ENCODE measurements around the gene SNTG2. TPM values are rescaled to one million over a fixed set of nuclear protein-coding genes. Genes with fewer than 3 reads are reported as not detected.

Gene SNTG2
- total and polyA plus RNA-seq, 11 donors = 0.19 to 3.2 (median 0.93) TPM

DNA sequence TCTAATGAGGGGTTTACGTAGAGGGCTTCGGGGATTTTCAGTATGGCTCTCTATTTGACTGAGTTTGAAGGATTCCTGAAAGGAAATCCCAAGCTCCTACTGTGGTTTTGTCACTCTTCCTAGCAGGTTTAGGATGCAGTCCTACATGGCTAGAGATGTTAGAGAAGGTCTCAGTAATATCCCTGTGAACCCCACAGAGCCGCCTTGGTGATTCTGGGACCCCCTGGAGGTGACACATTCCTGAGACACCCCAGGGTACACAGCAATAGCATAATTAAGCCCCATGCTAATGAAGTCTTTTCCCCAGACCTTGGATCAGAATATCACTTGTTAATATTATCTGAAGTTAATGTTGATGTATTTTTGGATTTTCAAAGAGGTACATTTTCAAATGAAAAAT, 103.8 kb downstream of the SNTG2 start:
- Histone ChIP-seq H3K36me3 (no peaks in the 10 kb centered on the region), H3K27me3 (peaks cover 0 to 7% (median 0%) of the 10 kb centered on the region in 9 donors), H3K4me3 (no peak overlapping the region), H3K4me1 (no peaks in the 10 kb centered on the region), H3K9me3 (peaks cover 0 to 2% (median 0%) of the 10 kb centered on the region in 12 donors), H3K27ac (no peak overlapping the region)
- ATAC-seq (no peak), DNase-seq (no peak)
- 79 to 89% (median 83%) methylated on average over 3 of the region's 3 CpGs for WGBS, 4 donors
- TF ChIP-seq, protein P1, sequence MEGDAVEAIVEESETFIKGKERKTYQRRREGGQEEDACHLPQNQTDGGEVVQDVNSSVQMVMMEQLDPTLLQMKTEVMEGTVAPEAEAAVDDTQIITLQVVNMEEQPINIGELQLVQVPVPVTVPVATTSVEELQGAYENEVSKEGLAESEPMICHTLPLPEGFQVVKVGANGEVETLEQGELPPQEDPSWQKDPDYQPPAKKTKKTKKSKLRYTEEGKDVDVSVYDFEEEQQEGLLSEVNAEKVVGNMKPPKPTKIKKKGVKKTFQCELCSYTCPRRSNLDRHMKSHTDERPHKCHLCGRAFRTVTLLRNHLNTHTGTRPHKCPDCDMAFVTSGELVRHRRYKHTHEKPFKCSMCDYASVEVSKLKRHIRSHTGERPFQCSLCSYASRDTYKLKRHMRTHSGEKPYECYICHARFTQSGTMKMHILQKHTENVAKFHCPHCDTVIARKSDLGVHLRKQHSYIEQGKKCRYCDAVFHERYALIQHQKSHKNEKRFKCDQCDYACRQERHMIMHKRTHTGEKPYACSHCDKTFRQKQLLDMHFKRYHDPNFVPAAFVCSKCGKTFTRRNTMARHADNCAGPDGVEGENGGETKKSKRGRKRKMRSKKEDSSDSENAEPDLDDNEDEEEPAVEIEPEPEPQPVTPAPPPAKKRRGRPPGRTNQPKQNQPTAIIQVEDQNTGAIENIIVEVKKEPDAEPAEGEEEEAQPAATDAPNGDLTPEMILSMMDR (IDR thresholded peaks at IDR 0.05) = no peak
- no peak for TF ChIP-seq POLR2A (IDR thresholded peaks at IDR 0.05)
- intact Hi-C loops (cut with DNase I) = no loop called here

DNA sequence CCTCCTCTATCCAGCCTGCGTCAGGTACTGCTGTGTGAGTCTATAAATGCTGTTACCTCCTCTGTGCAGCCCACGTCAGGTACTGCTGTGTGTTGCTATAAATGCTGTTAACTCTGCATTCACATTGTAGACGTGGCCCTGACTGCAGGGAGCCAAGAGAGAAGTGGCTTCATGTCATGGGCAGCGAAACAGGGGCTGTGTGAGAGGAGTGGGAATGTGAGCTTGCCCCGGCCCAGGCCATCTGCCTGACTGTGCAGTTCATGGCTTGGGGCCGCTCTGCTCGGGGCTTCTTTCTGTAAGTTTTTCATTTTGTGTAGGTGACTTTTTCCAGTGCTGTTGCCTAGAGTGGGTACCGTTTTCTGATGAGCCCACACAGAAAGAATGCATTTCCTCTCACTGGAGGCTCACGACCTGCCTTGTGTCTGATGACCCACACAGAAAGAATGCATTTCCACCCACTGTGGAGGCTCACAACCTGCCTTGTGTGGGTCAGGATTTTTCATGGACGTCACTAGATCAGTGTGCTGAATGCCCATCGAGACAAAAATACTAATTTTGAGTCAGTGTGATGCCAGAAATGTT, 104.5 kb downstream of the SNTG2 start:
- H3K4me1 ChIP-seq = no peaks in the 10 kb centered on the region
- H3K27ac ChIP-seq = no peak overlapping the region
- DNase-seq (no peak), ATAC-seq (no peak)
- H3K27me3 ChIP-seq = peaks cover 0 to 7% (median 0%) of the 10 kb centered on the region in 9 donors
- H3K36me3 ChIP-seq = no peaks in the 10 kb centered on the region
- intact Hi-C loops (cut with DNase I) = no loop called here
- 67 to 72% (median 69%) methylated on average over 11 of the region's 11 CpGs for WGBS, 4 donors
- TF ChIP-seq, protein P1 (IDR thresholded peaks at IDR 0.05) = no peak
- TF ChIP-seq POLR2A (IDR thresholded peaks at IDR 0.05) = no peak
- H3K9me3 ChIP-seq = no peaks in the 10 kb centered on the region
- no peak overlapping the region for H3K4me3 ChIP-seq

DNA sequence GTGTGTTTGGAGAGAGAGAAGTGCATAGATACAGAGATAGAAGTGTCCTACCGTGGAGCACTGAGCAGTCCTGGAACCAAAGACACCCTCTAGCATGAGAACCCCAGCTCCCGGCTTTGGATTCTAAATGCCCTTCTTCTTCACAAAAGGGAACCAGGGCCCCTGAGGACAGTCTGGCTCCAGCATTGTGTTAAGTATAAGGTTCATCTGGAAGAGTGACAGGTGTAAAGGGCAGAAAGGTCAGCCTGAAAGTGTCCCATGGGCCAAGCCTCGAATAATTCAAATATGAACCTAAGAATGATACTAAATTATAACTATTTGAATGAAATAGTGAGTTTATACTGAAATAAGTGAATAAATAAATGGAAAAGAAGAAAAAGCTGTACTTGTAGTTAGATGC, 109.7 kb downstream of the SNTG2 start:
- Histone ChIP-seq H3K36me3 (no peaks in the 10 kb centered on the region), H3K27ac (no peak overlapping the region), H3K27me3 (peaks cover 0 to 5% (median 0%) of the 10 kb centered on the region in 9 donors), H3K4me1 (no peaks in the 10 kb centered on the region), H3K9me3 (no peaks in the 10 kb centered on the region), H3K4me3 (no peak overlapping the region)
- 78 to 87% (median 83%) methylated on average over 3 of the region's 3 CpGs for WGBS, 4 donors
- no peak for ATAC-seq
- intact Hi-C loops (cut with DNase I) = no loop called here
- no peak for DNase-seq
- no peak for TF ChIP-seq POLR2A (IDR thresholded peaks at IDR 0.05)
- TF ChIP-seq, protein P1 (IDR thresholded peaks at IDR 0.05) = no peak

DNA sequence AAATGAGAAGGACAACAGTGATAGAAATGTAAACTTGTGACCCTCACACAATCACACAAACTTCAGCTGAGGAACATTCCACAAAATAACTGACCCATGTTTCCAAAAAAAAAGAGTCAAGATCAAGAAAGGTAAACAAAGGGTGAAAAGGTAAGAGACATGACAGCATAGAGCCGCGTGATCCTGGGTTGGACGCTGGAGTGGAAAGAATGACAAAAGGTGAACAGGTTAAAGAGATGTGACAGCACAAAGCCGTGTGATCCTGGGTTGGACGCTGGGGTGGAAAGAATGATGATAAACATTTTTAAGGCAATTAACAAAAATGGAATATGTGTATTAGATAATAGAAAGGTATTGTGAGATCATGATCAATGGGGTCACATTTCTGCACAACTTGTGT, 110.3 kb downstream of the SNTG2 start:
- intact Hi-C loops (cut with DNase I) = no loop called here
- DNase-seq = no peak
- no peak for ATAC-seq
- Histone ChIP-seq H3K36me3 (no peaks in the 10 kb centered on the region), H3K4me3 (no peak overlapping the region), H3K27ac (no peak overlapping the region), H3K27me3 (peaks cover 0 to 5% (median 0%) of the 10 kb centered on the region in 9 donors), H3K4me1 (no peaks in the 10 kb centered on the region), H3K9me3 (no peaks in the 10 kb centered on the region)
- TF ChIP-seq, protein P1 (IDR thresholded peaks at IDR 0.05) = no peak
- no peak for TF ChIP-seq POLR2A (IDR thresholded peaks at IDR 0.05)
- 65 to 76% (median 74%) methylated on average over 5 of the region's 5 CpGs for WGBS, 4 donors

All from heart left ventricle (tissue), 16 donors.